ENCODE measurements around the gene SIRT7. TPM values are rescaled to one million over a fixed set of nuclear protein-coding genes. Genes with fewer than 3 reads are reported as not detected.

SIRT7 gene
- total and polyA plus RNA-seq, 12 donors, result 4.2 to 49.8 (median 14.6) TPM

GRCh38 chr17:81952792-81953228 is 34.8 kb upstream of the SIRT7 start:
- Histone ChIP-seq H3K9me3 (replicated peaks in 1 of 3) (no peaks in the 10 kb centered on the region), H3K27ac (no peak overlapping the region), H3K4me3 (no peak overlapping the region), H3K27me3 (no peaks in the 10 kb centered on the region), H3K36me3 (replicated peaks in 1 of 2) (no peaks in the 10 kb centered on the region), H3K4me1 (replicated peaks in 1 of 2) (no peaks in the 10 kb centered on the region)
- TF ChIP-seq, protein P1, sequence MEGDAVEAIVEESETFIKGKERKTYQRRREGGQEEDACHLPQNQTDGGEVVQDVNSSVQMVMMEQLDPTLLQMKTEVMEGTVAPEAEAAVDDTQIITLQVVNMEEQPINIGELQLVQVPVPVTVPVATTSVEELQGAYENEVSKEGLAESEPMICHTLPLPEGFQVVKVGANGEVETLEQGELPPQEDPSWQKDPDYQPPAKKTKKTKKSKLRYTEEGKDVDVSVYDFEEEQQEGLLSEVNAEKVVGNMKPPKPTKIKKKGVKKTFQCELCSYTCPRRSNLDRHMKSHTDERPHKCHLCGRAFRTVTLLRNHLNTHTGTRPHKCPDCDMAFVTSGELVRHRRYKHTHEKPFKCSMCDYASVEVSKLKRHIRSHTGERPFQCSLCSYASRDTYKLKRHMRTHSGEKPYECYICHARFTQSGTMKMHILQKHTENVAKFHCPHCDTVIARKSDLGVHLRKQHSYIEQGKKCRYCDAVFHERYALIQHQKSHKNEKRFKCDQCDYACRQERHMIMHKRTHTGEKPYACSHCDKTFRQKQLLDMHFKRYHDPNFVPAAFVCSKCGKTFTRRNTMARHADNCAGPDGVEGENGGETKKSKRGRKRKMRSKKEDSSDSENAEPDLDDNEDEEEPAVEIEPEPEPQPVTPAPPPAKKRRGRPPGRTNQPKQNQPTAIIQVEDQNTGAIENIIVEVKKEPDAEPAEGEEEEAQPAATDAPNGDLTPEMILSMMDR (IDR thresholded peaks at IDR 0.05), result no peak
- no peak for TF ChIP-seq POLR2A (IDR thresholded peaks at IDR 0.05)
- intact Hi-C loops (cut with DNase I), result no loop called here
- DNase-seq, result no peak
- WGBS, 4 donors, result 73 to 90% (median 77%) methylated on average over 4 to 16 of the region's 16 CpGs

DNA sequence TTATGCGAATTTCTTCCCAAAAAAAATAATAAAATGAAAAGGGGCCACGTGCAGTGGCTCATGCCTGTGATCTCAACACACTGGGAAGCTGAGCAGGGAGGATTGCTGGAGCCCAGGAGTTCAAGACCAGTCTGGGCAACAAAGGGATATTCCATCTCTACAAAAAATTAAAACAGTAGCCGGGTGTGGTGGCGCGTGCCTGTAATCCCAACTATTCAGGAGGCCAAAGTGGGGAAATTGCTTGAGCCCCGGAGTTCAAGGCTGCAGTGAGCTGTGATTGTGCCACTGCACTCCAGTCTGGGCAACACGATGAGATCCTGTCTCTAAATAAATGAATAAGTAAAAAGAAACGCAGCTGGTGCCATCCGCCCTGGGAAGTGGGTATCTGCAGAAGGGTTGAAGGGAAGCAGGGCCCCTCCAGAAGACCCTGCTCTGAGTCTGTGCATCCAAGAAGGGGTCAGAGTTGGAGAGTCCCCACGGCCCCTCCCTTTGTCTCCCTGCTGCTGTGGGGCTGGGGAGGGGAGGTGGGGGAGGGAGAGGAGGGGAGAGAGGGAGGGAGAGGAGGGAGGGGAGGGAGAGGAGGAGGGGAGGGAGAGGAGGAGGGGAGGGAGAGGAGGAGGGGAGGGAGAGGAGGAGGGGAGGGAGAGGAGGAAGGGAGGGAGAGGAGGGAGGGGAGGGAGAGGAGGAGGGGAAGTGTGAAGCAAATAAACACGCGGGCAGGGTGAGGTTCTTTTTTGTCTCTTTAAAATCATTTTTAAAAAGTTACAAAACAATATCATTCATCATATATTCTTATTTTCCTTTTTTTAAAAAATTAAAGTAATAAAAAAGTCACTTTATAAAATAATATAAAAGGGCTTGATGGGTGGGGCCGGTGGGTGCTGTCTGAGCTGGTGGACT is 34.1 kb upstream of the SIRT7 start:
- 49 to 55% (median 54%) methylated on average over 12 to 13 of the region's 13 CpGs for WGBS, 4 donors
- Histone ChIP-seq H3K9me3 (replicated peaks in 1 of 3) (no peaks in the 10 kb centered on the region), H3K4me3 (no peak overlapping the region), H3K4me1 (replicated peaks in 1 of 2) (no peaks in the 10 kb centered on the region), H3K27me3 (no peaks in the 10 kb centered on the region), H3K27ac (no peak overlapping the region), H3K36me3 (replicated peaks in 1 of 2) (no peaks in the 10 kb centered on the region)
- intact Hi-C loops (cut with DNase I), result no loop called here
- DNase-seq, result no peak
- TF ChIP-seq POLR2A (IDR thresholded peaks at IDR 0.05), result no peak
- TF ChIP-seq, protein P1 (IDR thresholded peaks at IDR 0.05), result no peak

GRCh38 chr17:81950501-81950900 is 32.5 kb upstream of the SIRT7 start:
- Histone ChIP-seq H3K27ac (no peak overlapping the region), H3K9me3 (replicated peaks in 1 of 3) (no peaks in the 10 kb centered on the region), H3K27me3 (no peaks in the 10 kb centered on the region), H3K4me3 (no peak overlapping the region), H3K36me3 (replicated peaks in 1 of 2) (no peaks in the 10 kb centered on the region), H3K4me1 (replicated peaks in 1 of 2) (no peaks in the 10 kb centered on the region)
- no peak for DNase-seq
- WGBS, 4 donors, result 85 to 90% (median 88%) methylated on average over 15 of the region's 15 CpGs
- no peak for TF ChIP-seq POLR2A (IDR thresholded peaks at IDR 0.05)
- TF ChIP-seq, protein P1 (IDR thresholded peaks at IDR 0.05), result no peak
- intact Hi-C loops (cut with DNase I), result no loop called here

GRCh38 chr17:81948635-81949378 is 30.8 kb upstream of the SIRT7 start:
- intact Hi-C loops (cut with DNase I), result no loop called here
- Histone ChIP-seq H3K4me3 (no peak overlapping the region), H3K9me3 (replicated peaks in 1 of 3) (no peaks in the 10 kb centered on the region), H3K27me3 (no peaks in the 10 kb centered on the region), H3K4me1 (replicated peaks in 1 of 2) (no peaks in the 10 kb centered on the region), H3K36me3 (replicated peaks in 1 of 2) (no peaks in the 10 kb centered on the region), H3K27ac (no peak overlapping the region)
- TF ChIP-seq, protein P1 (IDR thresholded peaks at IDR 0.05), result no peak
- TF ChIP-seq POLR2A (IDR thresholded peaks at IDR 0.05), result no peak
- WGBS, 4 donors, result 80 to 94% (median 81%) methylated on average over 5 to 17 of the region's 17 CpGs
- DNase-seq, result no peak

Data from adrenal gland (tissue), 12 donors.